SK-N-SH (cell line): Measurements from ENCODE around the gene CRYBA2. TPM values are rescaled to one million over a fixed set of nuclear protein-coding genes. Genes with fewer than 3 reads are reported as not detected.

Experiments
- CTCF ChIA-PET: fragments of 300-600, 350-600 bp; formaldehyde crosslinking; extraction: SDS; loops from one replicate; lab custom pipeline; 2021; lab: Yijun Ruan, JAX
- POLR2A ChIA-PET: fragments of 350-600 bp; sonication (Branson Sonifier 250); formaldehyde crosslinking; extraction: SDS; loops from one replicate; lab custom pipeline; 2020; ENCODE audit warnings: antibody characterized with exemption, inconsistent platforms; lab: Yijun Ruan, JAX
- DNase-seq: peaks from one replicate; pipeline ENCODE4 v3.0.0; 2012
- H2AFZ ChIP-seq: fragments of 200-600 bp; sonication (generic); 2 replicates; pipeline ENCODE4 v1.8.1; 2016; ENCODE audit warnings: antibody characterized with exemption, mild to moderate bottlenecking, low read depth
- H3F3A ChIP-seq: fragments of 200-600 bp; sonication (generic); replicated peaks from 2 replicates; pipeline ENCODE3; 2016; ENCODE audit warnings: antibody characterized with exemption, mild to moderate bottlenecking; ENCODE audit not compliant: insufficient read depth
- H3K27ac ChIP-seq, 2 experiments: fragments of 200-500 bp in 1 of 2; fragments of 200-600 bp in 1 of 2; sonication (Bioruptor generic) in 1 of 2; sonication (generic), shearing (Covaris generic) in 1 of 2; 2 replicates each; pipeline versions ENCODE4 v1.5.1 to v1.6.1; 2014 to 2016; ENCODE audit warnings: low read depth in 2 of 2, inconsistent platforms in 1 of 2, low read length in 1 of 2, mild to moderate bottlenecking in 1 of 2, mixed read lengths in 1 of 2
- H3K27me3 ChIP-seq: fragments of 200-600 bp; sonication (generic), shearing (Covaris generic); 2 replicates; pipeline ENCODE4 v1.6.1; 2016; ENCODE audit warnings: mixed run types; ENCODE audit not compliant: insufficient read depth
- H3K36me3 ChIP-seq, 2 experiments: fragments of 200-500 bp in 1 of 2; fragments of 200-600 bp in 1 of 2; sonication (Bioruptor generic) in 1 of 2; sonication (generic) in 1 of 2; replicated peaks in 1 of 2; 2 replicates each; pipeline versions ENCODE3 to v1.5.1; 2014 to 2016; ENCODE audit warnings: low read length in 1 of 2, mild to moderate bottlenecking in 1 of 2; ENCODE audit not compliant: insufficient read depth in 2 of 2, control insufficient read depth in 1 of 2
- H3K4me1 ChIP-seq, 2 experiments: fragments of 200-500 bp in 1 of 2; fragments of 200-600 bp in 1 of 2; sonication (Bioruptor generic) in 1 of 2; sonication (generic), shearing (Covaris generic) in 1 of 2; 2 replicates each; pipeline versions ENCODE4 v1.5.1 to v1.6.1; 2014 to 2016; ENCODE audit warnings: low read depth in 1 of 2, low read length in 1 of 2, mixed run types in 1 of 2; ENCODE audit not compliant: insufficient read depth in 2 of 2, control insufficient read depth in 1 of 2
- H3K4me2 ChIP-seq: fragments of 200-600 bp; sonication (generic), shearing (Covaris generic); 2 replicates; pipeline ENCODE4 v1.6.1; 2017; ENCODE audit warnings: mixed run types
- H3K4me3 ChIP-seq, 2 experiments: fragments of 200-500 bp in 1 of 2; fragments of 200-600 bp in 1 of 2; sonication (Bioruptor generic) in 1 of 2; sonication (generic), shearing (Covaris generic) in 1 of 2; 2 replicates each; pipeline versions ENCODE4 v1.5.1 to v1.8.1; 2014 to 2016; ENCODE audit warnings: low read depth in 2 of 2, inconsistent platforms in 1 of 2, low read length in 1 of 2, mild to moderate bottlenecking in 1 of 2, mixed read lengths in 1 of 2, moderate library complexity in 1 of 2
- H3K79me2 ChIP-seq: fragments of 200-600 bp; sonication (generic); 2 replicates; pipeline ENCODE4 v1.8.1; 2017; ENCODE audit warnings: mild to moderate bottlenecking; ENCODE audit not compliant: insufficient read depth
- H3K9ac ChIP-seq: fragments of 200-600 bp; sonication (generic); 2 replicates; pipeline ENCODE4 v1.6.1; 2017; ENCODE audit warnings: mixed run types
- H3K9me2 ChIP-seq: fragments of 200-600 bp; sonication (generic); 2 replicates; pipeline ENCODE4 v1.6.1; 2017; ENCODE audit warnings: mixed run types
- H3K9me3 ChIP-seq: fragments of 200-600 bp; sonication (generic); 2 replicates; pipeline ENCODE4 v1.6.1; 2017; ENCODE audit warnings: mixed run types, mild to moderate bottlenecking, moderate library complexity
- H4K20me1 ChIP-seq: fragments of 200-600 bp; sonication (generic); 2 replicates; pipeline ENCODE4 v1.6.1; 2017; ENCODE audit warnings: mild to moderate bottlenecking, mixed run types; ENCODE audit not compliant: insufficient read depth
- CHD2 ChIP-seq: fragments of 150-350 bp; IDR thresholded peaks from 2 replicates; pipeline ENCODE4 v1.6.1; 2018; ENCODE audit warnings: low read length; ENCODE audit not compliant: partially characterized antibody
- CTCF ChIP-seq: fragments of 200-600 bp; sonication (generic); IDR thresholded peaks from 2 replicates; pipeline ENCODE4 v1.6.1; 2017; ENCODE audit warnings: antibody characterized with exemption, mild to moderate bottlenecking, moderate library complexity
- EP300 ChIP-seq, 2 experiments: IDR thresholded peaks; 2 replicates each; pipeline versions ENCODE4 v1.4.0 to v1.6.1; 2012; ENCODE audit warnings: borderline replicate concordance in 1 of 2, low read depth in 1 of 2, low read length in 1 of 2
- EZH2phosphoT487 ChIP-seq: fragments of 200-600 bp; sonication (generic); IDR thresholded peaks from 2 replicates; pipeline ENCODE4 v1.6.1; 2017; ENCODE audit warnings: low read depth, mixed run types, mild to moderate bottlenecking, antibody characterized with exemption, moderate library complexity, borderline replicate concordance
- FOSL2 ChIP-seq: IDR thresholded peaks from 2 replicates; pipeline ENCODE4 v1.4.0; 2012; ENCODE audit warnings: low read depth, mild to moderate bottlenecking, moderate library complexity, borderline replicate concordance
- FOXM1 ChIP-seq: IDR thresholded peaks from 2 replicates; pipeline ENCODE4 v1.4.0; 2012; ENCODE audit warnings: low read depth, mild to moderate bottlenecking
- GABPA ChIP-seq: IDR thresholded peaks from 2 replicates; pipeline ENCODE4 v1.4.0; 2012; ENCODE audit warnings: low read depth, mild to moderate bottlenecking
- GATA2 ChIP-seq: sonication (generic); formaldehyde crosslinking; IDR thresholded peaks from 2 replicates; pipeline ENCODE4 v1.5.0; 2020; ENCODE audit warnings: mild to moderate bottlenecking, missing genetic modification reagents
- IRF3 ChIP-seq: fragments of 150-350 bp; IDR thresholded peaks from 2 replicates; pipeline ENCODE4 v1.6.1; 2016; ENCODE audit warnings: mild to moderate bottlenecking, low read depth, low read length
- JUND ChIP-seq: IDR thresholded peaks from 2 replicates; pipeline ENCODE4 v1.4.0; 2012
- MAX ChIP-seq: IDR thresholded peaks from 2 replicates; pipeline ENCODE4 v1.4.0; 2012; ENCODE audit warnings: low read depth
- MEF2A ChIP-seq: IDR thresholded peaks from 2 replicates; pipeline ENCODE4 v1.4.0; 2012; ENCODE audit warnings: low read depth, borderline replicate concordance
- NFIC ChIP-seq: IDR thresholded peaks from 2 replicates; pipeline ENCODE4 v1.4.0; 2012; ENCODE audit warnings: borderline replicate concordance
- NRF1 ChIP-seq: IDR thresholded peaks from 2 replicates; pipeline ENCODE4 v1.6.1; 2012; ENCODE audit warnings: low read depth, mild to moderate bottlenecking, low read length
- POLR2AphosphoS5 ChIP-seq: IDR thresholded peaks from 2 replicates; pipeline ENCODE4 v1.6.1; 2012; ENCODE audit warnings: low read depth, low read length
- RCOR1 ChIP-seq: fragments of 150-350 bp; IDR thresholded peaks from 2 replicates; pipeline ENCODE4 v1.6.1; 2017; ENCODE audit warnings: antibody characterized with exemption, low read length
- REST ChIP-seq: IDR thresholded peaks from 2 replicates; pipeline ENCODE4 v1.6.1; 2012; ENCODE audit warnings: mild to moderate bottlenecking, low read depth, low read length, moderate library complexity
- RFX5 ChIP-seq: IDR thresholded peaks from 2 replicates; pipeline ENCODE4 v1.6.1; 2012; ENCODE audit warnings: mild to moderate bottlenecking, improper control_type of control experiment, low read length
- SMC3 ChIP-seq: IDR thresholded peaks from 2 replicates; pipeline ENCODE4 v1.6.1; 2012; ENCODE audit warnings: low read depth, low read length, improper control_type of control experiment
- TCF12 ChIP-seq: IDR thresholded peaks from 2 replicates; pipeline ENCODE4 v1.4.0; 2012
- TEAD4 ChIP-seq: IDR thresholded peaks from 2 replicates; pipeline ENCODE4 v1.4.0; 2012; ENCODE audit warnings: mild to moderate bottlenecking, borderline replicate concordance; ENCODE audit not compliant: insufficient read depth
- USF1 ChIP-seq: IDR thresholded peaks from 2 replicates; pipeline ENCODE4 v1.4.0; 2012; ENCODE audit warnings: low read depth, borderline replicate concordance
- ZBTB33 ChIP-seq: IDR thresholded peaks from 2 replicates; pipeline ENCODE4 v1.4.0; 2012; ENCODE audit warnings: low read depth, borderline replicate concordance
- WGBS: methylation state at CpG from one replicate; pipeline ENCODE4 v1.1.6; 2017; ENCODE audit warnings: low lambda C conversion rate; 5-methylcytosine and 5-hydroxymethylcytosine counted together
- polyA plus RNA-seq, 3 experiments: library from polyadenylated mRNA; depleted of rRNA; stranded (reverse); fragments of >200 nt; gene quantifications; 2 replicates each; pipeline ENCODE4 v1.2.3, GENCODE V29; 2012

Gene CRYBA2
- polyA plus RNA-seq, 1 of the 3 experiments (the other 2 are of a cell fraction), result not detected

GRCh38 chr2:218959141-218959731 is 34.0 kb downstream of the CRYBA2 start, which contains the start of gene CDK5R2:
TSS of gene CDK5R2 (plus strand) at chr2:218959666. CDS start at chr2:218959821, 155 bp downstream.
- Histone ChIP-seq H3K9me2 (no peaks in the 10 kb centered on the region), H3K4me2 (peak within 1 kb of the TSS; percentile 75), H3K4me1 (peaks cover 8 to 47% of the 10 kb centered on the region in 2 experiments; a peak in 2 of 4 replicates), H4K20me1 (no peaks in the 10 kb centered on the region), H3K27ac (peak within 1 kb of the TSS in 1 of 2 experiments; percentile 94; a peak in 2 of 4 replicates), H3K9me3 (no peaks in the 10 kb centered on the region), H3K27me3 (peaks cover 41% of the 10 kb centered on the region), H3K79me2 (no peaks in the 10 kb centered on the region), H3K9ac (peak within 1 kb of the TSS; percentile 23; the same call in 1 of the 2 replicates), H3K36me3 (no peaks in the 10 kb centered on the region), H2AFZ (peak within 1 kb of the TSS; percentile 63; the same call in 1 of the 2 replicates), H3K4me3 (peak within 1 kb of the TSS; percentile 60 to 63), H3F3A (peaks cover 5% of the 10 kb centered on the region)
- DNase-seq, result peak; percentile 98
- WGBS, result 0% methylated on average over 22 of the region's 37 CpGs
- ChIA-PET CTCF (interaction anchor here (0.9 to 13.5 kb wide), 10 partner anchors 20 to 102 kb away, joined by 3 to 208 read pairs (median 4); partner anchors contain the start of gene FEV), POLR2A (interaction anchor here (0.6 to 2.1 kb wide), 4 partner anchors 26 to 102 kb away, joined by 4 to 11 read pairs (median 6); partner anchors contain the start of gene FEV)
- no peak for TF ChIP-seq FOXM1
- TF ChIP-seq IRF3, result peak; percentile 34; the same call in 1 of the 2 replicates
- no peak for TF ChIP-seq MEF2A
- no peak for TF ChIP-seq JUND
- TF ChIP-seq EZH2phosphoT487, result no peak
- TF ChIP-seq FOSL2, result no peak
- peak; percentile 48; the same call in 1 of the 2 replicates for TF ChIP-seq NRF1
- TF ChIP-seq NFIC, result no peak
- no peak for TF ChIP-seq TEAD4
- TF ChIP-seq EP300 (IDR thresholded peaks at IDR 0.05; ENCODE audit: borderline replicate concordance in 1 of 2, low read depth in 1 of 2, low read length in 1 of 2), result peak in 1 of 2 experiments; percentile 32; a peak in 1 of 4 replicates
- TF ChIP-seq USF1, result no peak
- no peak for TF ChIP-seq ZBTB33
- TF ChIP-seq REST, result no peak
- TF ChIP-seq RFX5, result no peak
- TF ChIP-seq GABPA, result no peak
- no peak for TF ChIP-seq TCF12
- no peak for TF ChIP-seq GATA2
- TF ChIP-seq MAX, result 0 out of 2 replicates have a peak, but pooled peaks have one; percentile 38
- TF ChIP-seq RCOR1, result no peak; the same call in 1 of the 2 replicates
- TF ChIP-seq CTCF, result no peak
- TF ChIP-seq POLR2AphosphoS5, result no peak
- TF ChIP-seq SMC3, result no peak
- peak; percentile 76 for TF ChIP-seq CHD2
